ENCODE data around the gene PRH2. TPM values are rescaled to one million over a fixed set of nuclear protein-coding genes. Genes with fewer than 3 reads are reported as not detected.

PRH2 gene
- total RNA-seq, result 0.70 TPM

GRCh38 chr12:10928746-10929286 lies at the start of gene PRH2:
PRH2 (plus strand) TSS chr12:10929236; CDS start chr12:10929274, 38 bp downstream.

GRCh38 chr12:10884086-10884725 lies 44.8 kb upstream of the PRH2 start, which contains the start of gene PRH1:
PRH1 (minus strand) TSS chr12:10884255; CDS start chr12:10884217, 38 bp downstream.

GRCh38 chr12:10909462-10909861 lies 19.6 kb upstream of the PRH2 start, which contains the start of gene TAS2R13:
TAS2R13 (minus strand) TSS chr12:10909562; CDS start chr12:10909298, 264 bp downstream.

GRCh38 chr12:10939163-10939562 lies 10.1 kb downstream of the PRH2 start, which contains the start of gene TAS2R14:
TAS2R14 (minus strand) TSS chr12:10939263; CDS start chr12:10939207, 56 bp downstream.

Other genes starting within 250 kb of the PRH2 start
- 256 TPM for gene YBX3, start 205.9 kb upstream of the PRH2 start, total RNA-seq
- not detected for gene TAS2R7, start 126.6 kb upstream of the PRH2 start, total RNA-seq
- 0.18 TPM for gene TAS2R8, start 122.0 kb upstream of the PRH2 start, total RNA-seq
- not detected for gene TAS2R9, start 119.1 kb upstream of the PRH2 start, total RNA-seq
- gene TAS2R10, start 102.9 kb upstream of the PRH2 start, total RNA-seq, result 1.6 TPM
- 7.2 TPM for gene PRR4, start 79.8 kb upstream of the PRH2 start, total RNA-seq
- 67.3 TPM for gene PRH1, start 45.0 kb upstream of the PRH2 start, total RNA-seq
- gene TAS2R13, start 19.7 kb upstream of the PRH2 start, total RNA-seq, result 5.3 TPM
- 8.2 TPM for gene TAS2R14, start 10.0 kb downstream of the PRH2 start, total RNA-seq
- 7.0 TPM for gene TAS2R50, start 57.7 kb downstream of the PRH2 start, total RNA-seq
- gene TAS2R20, start 69.1 kb downstream of the PRH2 start, total RNA-seq, result 9.4 TPM
- 14.1 TPM for gene TAS2R19, start 93.4 kb downstream of the PRH2 start, total RNA-seq
- gene TAS2R31, start 102.2 kb downstream of the PRH2 start, total RNA-seq, result 18.9 TPM
- gene TAS2R46, start 133.1 kb downstream of the PRH2 start, total RNA-seq, result 6.7 TPM
- gene TAS2R43, start 163.1 kb downstream of the PRH2 start, total RNA-seq, result 10.3 TPM
- gene TAS2R30, start 205.4 kb downstream of the PRH2 start, total RNA-seq, result 15.6 TPM
- 6.7 TPM for gene SMIM10L1, start 242.0 kb downstream of the PRH2 start, total RNA-seq